Liver (tissue), 9 donors: Measurements from ENCODE around the gene RAI14. TPM values are rescaled to one million over a fixed set of nuclear protein-coding genes. Genes with fewer than 3 reads are reported as not detected.

ENCODE experiments used
- DNase-seq: peaks from one replicate; pipeline ENCODE4 v3.0.0-alpha.2; 2017; ENCODE audit warnings: low spot score
- H3K27ac ChIP-seq, 2 donors: one replicate each; pipeline ENCODE4 v1.7.0; 2013; ENCODE audit warnings: inconsistent platforms in 2 of 2, low read length in 2 of 2, control low read depth in 1 of 2, low read depth in 1 of 2, mild to moderate bottlenecking in 1 of 2
- H3K27me3 ChIP-seq, 4 donors: one replicate each; pipeline versions ENCODE4 v1.6.1 to v1.7.0; 2013; ENCODE audit warnings: low read length in 3 of 4, inconsistent platforms in 1 of 4, mild to moderate bottlenecking in 1 of 4, moderate library complexity in 1 of 4; ENCODE audit not compliant: control insufficient read depth in 4 of 4, insufficient read depth in 4 of 4
- H3K36me3 ChIP-seq, 4 donors: one replicate each; pipeline versions ENCODE4 v1.6.1 to v1.7.0; 2013; ENCODE audit warnings: low read length in 3 of 4, mild to moderate bottlenecking in 3 of 4, low read depth in 1 of 4, moderate library complexity in 1 of 4; ENCODE audit not compliant: control insufficient read depth in 4 of 4, insufficient read depth in 3 of 4
- H3K4me1 ChIP-seq, 4 donors: one replicate each; pipeline versions ENCODE4 v1.6.1 to v1.7.0; 2013; ENCODE audit warnings: low read length in 3 of 4, mild to moderate bottlenecking in 3 of 4, moderate library complexity in 1 of 4; ENCODE audit not compliant: control insufficient read depth in 4 of 4, insufficient read depth in 4 of 4
- H3K4me3 ChIP-seq, 3 donors: one replicate each; pipeline versions ENCODE4 v1.6.1 to v1.7.0; 2013; ENCODE audit warnings: low read length in 3 of 3, control low read depth in 1 of 3, low read depth in 1 of 3, mild to moderate bottlenecking in 1 of 3
- H3K9ac ChIP-seq, 2 donors: one replicate each; pipeline ENCODE4 v1.7.0; 2013; ENCODE audit warnings: low read length in 2 of 2, mild to moderate bottlenecking in 2 of 2, moderate library complexity in 2 of 2, control low read depth in 1 of 2, low read depth in 1 of 2
- H3K9me3 ChIP-seq, 4 donors: one replicate each; pipeline versions ENCODE4 v1.6.1 to v1.7.0; 2013; ENCODE audit warnings: low read length in 3 of 4; ENCODE audit not compliant: control insufficient read depth in 4 of 4
- ATF3 ChIP-seq: IDR thresholded peaks from 2 replicates; pipeline ENCODE4 v1.6.1; 2016; ENCODE audit warnings: antibody characterized with exemption
- CTCF ChIP-seq: fragments of 150-350 bp; IDR thresholded peaks from 2 replicates; pipeline ENCODE4 v1.5.1; 2017; ENCODE audit warnings: improper control_type of control experiment, low read depth, low read length; ENCODE audit not compliant: missing input control
- EGR1 ChIP-seq, 2 donors: IDR thresholded peaks; 2 replicates each; pipeline ENCODE4 v1.6.1; 2016 to 2018; ENCODE audit warnings: antibody characterized with exemption in 2 of 2, low read depth in 2 of 2
- FOXA1 ChIP-seq: IDR thresholded peaks from 2 replicates; pipeline ENCODE4 v1.6.1; 2016; ENCODE audit warnings: antibody characterized with exemption
- FOXA2 ChIP-seq: IDR thresholded peaks from 2 replicates; pipeline ENCODE4 v1.6.1; 2016; ENCODE audit warnings: antibody characterized with exemption
- GABPA ChIP-seq, 2 donors: IDR thresholded peaks in 1 of 2; conservative IDR thresholded peaks in 1 of 2; 2 replicates each; pipeline ENCODE4 v1.6.1; 2016; ENCODE audit warnings: antibody characterized with exemption in 2 of 2, mild to moderate bottlenecking in 1 of 2, moderate library complexity in 1 of 2
- HNF4A ChIP-seq, 2 donors: conservative IDR thresholded peaks; 2 replicates each; pipeline ENCODE4 v1.6.1; 2016; ENCODE audit warnings: antibody characterized with exemption in 2 of 2, mild to moderate bottlenecking in 2 of 2
- HNF4G ChIP-seq: IDR thresholded peaks from 2 replicates; pipeline ENCODE4 v1.6.1; 2016; ENCODE audit warnings: antibody characterized with exemption
- JUND ChIP-seq, 2 donors: IDR thresholded peaks; 2 replicates each; pipeline ENCODE4 v1.6.1; 2016; ENCODE audit warnings: antibody characterized with exemption in 2 of 2
- MAX ChIP-seq: IDR thresholded peaks from 2 replicates; pipeline ENCODE4 v1.6.1; 2016; ENCODE audit warnings: antibody characterized with exemption
- NR2F2 ChIP-seq: IDR thresholded peaks from 2 replicates; pipeline ENCODE4 v1.6.1; 2016; ENCODE audit warnings: antibody characterized with exemption
- RAD21 ChIP-seq, 2 donors: IDR thresholded peaks; 2 replicates each; pipeline ENCODE4 v1.6.1; 2016; ENCODE audit warnings: antibody characterized with exemption in 2 of 2, mild to moderate bottlenecking in 2 of 2
- REST ChIP-seq: IDR thresholded peaks from 2 replicates; pipeline ENCODE4 v1.6.1; 2016; ENCODE audit warnings: antibody characterized with exemption, mild to moderate bottlenecking
- RXRA ChIP-seq, 2 donors: IDR thresholded peaks; 2 replicates each; pipeline ENCODE4 v1.6.1; 2017 to 2018; ENCODE audit warnings: antibody characterized with exemption in 2 of 2, mild to moderate bottlenecking in 1 of 2
- SP1 ChIP-seq: IDR thresholded peaks from 2 replicates; pipeline ENCODE4 v1.6.1; 2018; ENCODE audit warnings: antibody characterized with exemption, mild to moderate bottlenecking
- TAF1 ChIP-seq: conservative IDR thresholded peaks from 2 replicates; pipeline ENCODE4 v1.6.1; 2016; ENCODE audit warnings: antibody characterized with exemption, mild to moderate bottlenecking
- YY1 ChIP-seq: IDR thresholded peaks from 2 replicates; pipeline ENCODE4 v1.6.1; 2016; ENCODE audit warnings: antibody characterized with exemption, mild to moderate bottlenecking
- ZBTB33 ChIP-seq: IDR thresholded peaks from 2 replicates; pipeline ENCODE4 v1.6.1; 2016; ENCODE audit warnings: antibody characterized with exemption
- WGBS: extraction: QIAGEN DNeasy Blood & Tissue Kit; methylation state at CpG from one replicate; pipeline ENCODE4 v1.1.7; 2013; 5-methylcytosine and 5-hydroxymethylcytosine counted together
- polyA plus RNA-seq, 2 donors: library from polyadenylated mRNA; stranded (reverse) in 1 of 2; unstranded in 1 of 2; fragments of 200-250 nt in 1 of 2; fragments of >200 nt in 1 of 2; fragmentation: Nextera tagmentation in 1 of 2; extraction: Ambion mirVana in 1 of 2; gene quantifications; one replicate each; pipeline versions ENCODE4 v1.2.1 to v1.2.3, GENCODE V29; 2013 to 2015
- total RNA-seq, 2 donors: library from RNA; depleted of rRNA; stranded (reverse); fragments of >200 nt; gene quantifications; one replicate each; pipeline ENCODE4 v1.2.3, GENCODE V29; 2014
- donor health status: healthy.
- donor health status: healthy.
- donor health status: healthy.
- donor health status: healthy.
- donor health status: healthy.

Gene RAI14
- total and polyA plus RNA-seq, 4 donors: 7.8 to 21.4 (median 11.4) TPM

GRCh38 chr5:34806532-34806931 lies 150.4 kb downstream of the RAI14 start:
- Histone ChIP-seq H3K27me3 (no peaks in the 10 kb centered on the region), H3K36me3 (peaks cover 0 to 31% (median 15%) of the 10 kb centered on the region in 4 donors), H3K9ac (no peak overlapping the region), H3K27ac (no peak overlapping the region), H3K9me3 (no peaks in the 10 kb centered on the region), H3K4me1 (no peaks in the 10 kb centered on the region), H3K4me3 (no peak overlapping the region)
- TF ChIP-seq JUND (IDR thresholded peaks at IDR 0.05) (no peak), GABPA (IDR thresholded peaks at IDR 0.05 in 1 of 2, conservative IDR thresholded peaks at IDR 0.05 in 1 of 2) (no peak), CTCF (no peak), ZBTB33 (no peak), FOXA2 (no peak), SP1 (no peak), HNF4G (no peak)
- DNase-seq: no peak
- 97% methylated on average over 6 of the region's 6 CpGs for WGBS

GRCh38 chr5:34811706-34812105 lies 155.6 kb downstream of the RAI14 start:
- no peak overlapping the region for H3K9ac ChIP-seq
- TF ChIP-seq HNF4G: no peak
- no peak for TF ChIP-seq YY1
- no peak for TF ChIP-seq REST
- no peak for TF ChIP-seq FOXA2
- TF ChIP-seq EGR1 (IDR thresholded peaks at IDR 0.05; ENCODE audit: low read depth in 2 of 2): no peak
- TF ChIP-seq FOXA1: no peak
- no peak for TF ChIP-seq ATF3
- TF ChIP-seq TAF1: no peak
- no peak for TF ChIP-seq RAD21 (IDR thresholded peaks at IDR 0.05)
- no peak for TF ChIP-seq MAX
- TF ChIP-seq NR2F2: no peak
- no peak for TF ChIP-seq RXRA (IDR thresholded peaks at IDR 0.05)
- no peak for TF ChIP-seq SP1
- TF ChIP-seq JUND (IDR thresholded peaks at IDR 0.05): no peak
- TF ChIP-seq GABPA (IDR thresholded peaks at IDR 0.05 in 1 of 2, conservative IDR thresholded peaks at IDR 0.05 in 1 of 2): no peak
- TF ChIP-seq CTCF: no peak
- no peak for TF ChIP-seq HNF4A (conservative IDR thresholded peaks at IDR 0.05)
- no peak overlapping the region for H3K27ac ChIP-seq
- H3K27me3 ChIP-seq: no peaks in the 10 kb centered on the region
- peaks cover 0 to 27% (median 16%) of the 10 kb centered on the region in 4 donors for H3K36me3 ChIP-seq
- 86% methylated on average over 1 of the region's 1 CpG for WGBS
- H3K4me3 ChIP-seq: no peak overlapping the region
- no peak for DNase-seq
- H3K4me1 ChIP-seq: no peaks in the 10 kb centered on the region
- no peaks in the 10 kb centered on the region for H3K9me3 ChIP-seq
